GM12891 (cell line): Measurements from ENCODE around the gene ADD1.

Experiments used
- POLR2A ChIP-seq: IDR thresholded peaks from 2 replicates; pipeline ENCODE4 v1.6.1; 2011; ENCODE audit warnings: low read depth, low read length, control low read depth
- POLR2AphosphoS5 ChIP-seq: IDR thresholded peaks from 2 replicates; pipeline ENCODE4 v1.6.1; 2011; ENCODE audit warnings: low read depth, low read length, control low read depth
- TAF1 ChIP-seq: IDR thresholded peaks from 2 replicates; pipeline ENCODE4 v1.6.1; 2011; ENCODE audit warnings: low read depth, low read length, control low read depth

GRCh38 chr4:2829321-2829932 lies 14.2 kb upstream of the ADD1 start:
- no peak for TF ChIP-seq POLR2A
- TF ChIP-seq POLR2AphosphoS5, result no peak
- TF ChIP-seq TAF1, result no peak
